Brain microvascular endothelial cell (primary cell): ENCODE measurements around the gene CREB3L2.

ENCODE experiments used
- DNase-seq: peaks from one replicate; pipeline ENCODE4 v3.0.0-alpha.2; 2020
- H3K27ac ChIP-seq: fragments of 250-450 bp; sonication (Bioruptor Pico); 2 replicates; pipeline ENCODE4 v1.5.1; 2020; ENCODE audit warnings: mild to moderate bottlenecking, moderate library complexity
- H3K27me3 ChIP-seq: fragments of 250-450 bp; sonication (Bioruptor Pico); replicated peaks from 2 replicates; pipeline ENCODE4 v1.5.1; 2020; ENCODE audit warnings: mild to moderate bottlenecking
- H3K36me3 ChIP-seq: fragments of 250-450 bp; sonication (Bioruptor Pico); replicated peaks from 2 replicates; pipeline ENCODE4 v1.5.1; 2020; ENCODE audit warnings: mild to moderate bottlenecking
- H3K4me3 ChIP-seq: 2 replicates; pipeline ENCODE4 v1.5.1; 2011; ENCODE audit warnings: low read depth, mild to moderate bottlenecking, control low read depth, low read length, moderate library complexity
- in situ Hi-C: cut with HindIII; loops from 2 replicates; pipeline ENCODE4 v1.10.0; 2017; ENCODE audit warnings: low sequenced_read_pairs, low pct_ligation_motif_present
- TF ChIP-seq, protein P1 (sequence below): IDR thresholded peaks from 2 replicates; pipeline ENCODE4 v1.5.1; 2011; ENCODE audit warnings: low read depth, mild to moderate bottlenecking, moderate library complexity, low read length, control low read depth, inconsistent platforms; ENCODE audit errors: missing control alignments

Gene CREB3L2

DNA sequence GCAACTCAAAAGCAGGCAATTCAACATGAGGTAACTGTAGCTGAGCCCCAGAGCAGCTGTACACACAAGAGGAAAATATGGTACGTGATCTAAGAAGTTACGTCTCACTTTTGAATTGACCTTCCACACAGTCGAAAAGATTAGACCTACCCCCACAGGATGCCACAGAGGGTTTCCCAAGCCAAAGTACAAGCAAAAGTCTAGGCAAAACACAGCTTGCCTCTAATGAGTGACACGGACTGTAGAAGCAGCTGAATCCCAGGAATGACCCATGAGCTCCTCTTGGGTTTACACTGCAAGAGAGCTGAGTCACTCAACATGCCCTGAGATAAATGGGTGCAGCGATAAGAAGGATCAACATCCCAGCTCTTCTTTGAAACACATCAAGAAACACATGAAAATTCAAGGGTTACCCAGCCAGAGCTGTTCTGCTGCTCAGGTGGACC lies 9.8 kb downstream of the CREB3L2 start:
- peak overlapping the region; percentile 97 for H3K27ac ChIP-seq
- H3K27me3 ChIP-seq = no peaks in the 10 kb centered on the region
- in situ Hi-C loops = no loop called here
- DNase-seq = peak; percentile 98
- peaks cover 2% of the 10 kb centered on the region for H3K36me3 ChIP-seq
- TF ChIP-seq, protein P1, sequence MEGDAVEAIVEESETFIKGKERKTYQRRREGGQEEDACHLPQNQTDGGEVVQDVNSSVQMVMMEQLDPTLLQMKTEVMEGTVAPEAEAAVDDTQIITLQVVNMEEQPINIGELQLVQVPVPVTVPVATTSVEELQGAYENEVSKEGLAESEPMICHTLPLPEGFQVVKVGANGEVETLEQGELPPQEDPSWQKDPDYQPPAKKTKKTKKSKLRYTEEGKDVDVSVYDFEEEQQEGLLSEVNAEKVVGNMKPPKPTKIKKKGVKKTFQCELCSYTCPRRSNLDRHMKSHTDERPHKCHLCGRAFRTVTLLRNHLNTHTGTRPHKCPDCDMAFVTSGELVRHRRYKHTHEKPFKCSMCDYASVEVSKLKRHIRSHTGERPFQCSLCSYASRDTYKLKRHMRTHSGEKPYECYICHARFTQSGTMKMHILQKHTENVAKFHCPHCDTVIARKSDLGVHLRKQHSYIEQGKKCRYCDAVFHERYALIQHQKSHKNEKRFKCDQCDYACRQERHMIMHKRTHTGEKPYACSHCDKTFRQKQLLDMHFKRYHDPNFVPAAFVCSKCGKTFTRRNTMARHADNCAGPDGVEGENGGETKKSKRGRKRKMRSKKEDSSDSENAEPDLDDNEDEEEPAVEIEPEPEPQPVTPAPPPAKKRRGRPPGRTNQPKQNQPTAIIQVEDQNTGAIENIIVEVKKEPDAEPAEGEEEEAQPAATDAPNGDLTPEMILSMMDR = no peak
- no peak overlapping the region for H3K4me3 ChIP-seq

DNA sequence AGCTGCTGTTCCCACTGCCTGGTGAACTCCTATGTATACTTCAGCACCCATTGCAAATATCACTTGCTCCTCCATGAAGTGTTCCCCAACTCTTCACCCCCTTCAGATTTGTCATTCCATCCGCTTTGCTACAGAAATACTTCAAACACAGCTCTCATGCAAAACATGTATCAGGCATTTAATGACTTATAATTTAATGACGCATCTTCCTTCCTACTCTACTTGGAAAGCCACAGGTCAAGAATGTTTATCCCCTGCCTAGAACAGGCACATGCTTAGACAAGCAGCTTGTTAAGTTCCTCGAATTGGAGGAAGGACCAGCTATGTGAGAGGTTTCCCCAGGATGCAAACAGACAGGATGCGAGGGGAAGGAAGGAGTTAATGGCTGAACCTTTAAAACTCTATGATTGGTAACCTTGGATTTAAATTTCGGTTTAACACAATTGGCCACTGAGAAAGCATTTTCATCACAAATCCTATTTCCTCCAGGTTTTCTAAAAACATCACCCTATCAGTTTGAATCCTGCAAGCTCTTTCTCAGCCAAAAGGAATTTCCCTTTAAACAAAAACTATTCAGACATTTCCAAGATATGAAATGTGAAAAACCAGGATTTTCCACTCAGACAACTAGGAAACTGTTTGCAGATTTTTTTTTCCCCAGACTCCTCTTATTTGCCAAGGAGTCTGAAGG lies 11.5 kb downstream of the CREB3L2 start:
- in situ Hi-C loops = no loop called here
- no peaks in the 10 kb centered on the region for H3K27me3 ChIP-seq
- DNase-seq = peak; percentile 94
- H3K36me3 ChIP-seq = peaks cover under 1% of the 10 kb centered on the region
- peak overlapping the region; percentile 97 for H3K27ac ChIP-seq
- TF ChIP-seq, protein P1 = no peak
- H3K4me3 ChIP-seq = no peak overlapping the region

DNA sequence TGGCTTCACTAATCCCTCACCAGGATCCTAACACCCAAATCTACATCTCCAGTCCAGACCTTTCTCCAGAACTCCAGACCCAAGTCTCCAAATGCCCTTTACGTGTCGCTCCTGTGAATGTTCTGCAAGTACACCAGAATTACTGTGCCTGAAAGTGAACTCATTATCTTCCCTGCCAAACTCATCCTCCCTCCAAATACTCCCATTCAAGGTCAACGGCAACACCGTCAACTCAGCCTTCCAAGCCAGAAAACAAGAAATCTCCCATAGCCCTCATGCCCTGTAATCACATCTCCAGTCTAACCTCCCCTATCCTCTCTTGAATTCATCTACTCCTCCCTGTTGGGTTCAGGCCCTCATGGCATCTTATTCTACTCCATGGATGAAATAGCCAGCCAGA lies 12.3 kb downstream of the CREB3L2 start:
- TF ChIP-seq, protein P1 = no peak
- in situ Hi-C loops = no loop called here
- Histone ChIP-seq H3K36me3 (no peaks in the 10 kb centered on the region), H3K4me3 (no peak overlapping the region), H3K27ac (peak overlapping the region; percentile 97), H3K27me3 (no peaks in the 10 kb centered on the region)
- DNase-seq = no peak

DNA sequence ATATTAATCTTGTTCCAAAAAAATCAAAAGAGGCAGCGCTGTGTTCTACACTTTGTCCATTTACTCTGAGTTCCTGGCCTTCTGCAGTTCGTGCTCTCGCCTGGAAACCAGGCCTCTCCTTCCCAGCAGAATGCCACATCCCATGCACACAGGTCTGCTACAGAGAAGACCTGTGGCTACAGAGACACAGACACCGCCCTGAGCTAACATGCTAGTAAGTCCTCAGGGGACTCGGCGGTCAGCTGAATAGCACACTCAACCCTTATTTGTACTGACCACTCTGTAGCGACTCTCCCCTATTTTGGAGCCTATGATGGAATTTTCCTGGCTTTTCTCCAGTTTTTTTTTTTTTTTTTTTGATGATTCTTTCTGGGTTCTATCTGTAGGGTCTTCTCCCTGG lies 12.8 kb downstream of the CREB3L2 start:
- TF ChIP-seq, protein P1 = no peak
- in situ Hi-C loops = no loop called here
- H3K36me3 ChIP-seq = no peaks in the 10 kb centered on the region
- H3K27me3 ChIP-seq = no peaks in the 10 kb centered on the region
- H3K27ac ChIP-seq = peak overlapping the region; percentile 97
- no peak overlapping the region for H3K4me3 ChIP-seq
- DNase-seq = no peak

DNA sequence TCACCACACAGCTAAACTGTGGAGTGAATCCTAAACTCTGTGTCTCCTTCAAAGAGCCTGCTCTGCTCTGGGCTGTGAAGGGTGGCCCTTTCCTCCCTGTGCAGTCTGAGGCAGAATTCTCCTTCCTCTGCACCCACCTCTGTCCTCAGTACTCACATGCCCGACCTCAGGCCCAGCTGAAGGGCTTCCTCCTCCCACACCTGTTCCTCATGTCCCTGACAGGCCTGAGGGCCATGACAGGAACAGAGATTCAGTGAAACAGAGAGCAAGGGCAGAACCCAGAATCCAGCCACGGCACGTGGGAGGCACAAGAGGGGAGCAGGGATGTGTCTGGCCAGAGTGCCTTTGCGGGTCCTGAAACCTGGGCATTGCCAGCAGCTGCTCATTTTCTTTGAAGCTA lies 13.9 kb downstream of the CREB3L2 start:
- no peak overlapping the region for H3K4me3 ChIP-seq
- DNase-seq = no peak
- H3K27ac ChIP-seq = peak overlapping the region; percentile 65
- no peaks in the 10 kb centered on the region for H3K27me3 ChIP-seq
- in situ Hi-C loops = no loop called here
- TF ChIP-seq, protein P1 = no peak
- H3K36me3 ChIP-seq = peaks cover 10% of the 10 kb centered on the region

- Histone ChIP-seq H3K27ac (peak overlapping the region; percentile 65), H3K36me3 (peaks cover 13% of the 10 kb centered on the region), H3K4me3 (no peak overlapping the region), H3K27me3 (no peaks in the 10 kb centered on the region)
- TF ChIP-seq, protein P1 = no peak
- DNase-seq = no peak
- in situ Hi-C loops = no loop called here
Measured at GRCh38 chr7:137987563-137987962, 14.3 kb downstream of the CREB3L2 start.
